HepG2 (cell line): ENCODE measurements around the gene UQCRHL. TPM values are rescaled to one million over a fixed set of nuclear protein-coding genes. Genes with fewer than 3 reads are reported as not detected.

Experiments
- ARNT2 ChIP-seq: sonication (generic); formaldehyde crosslinking; IDR thresholded peaks from 2 replicates; pipeline ENCODE4 v1.8.0; 2022; ENCODE audit warnings: mild to moderate bottlenecking, low read depth, missing genetic modification reagents, moderate library complexity
- CEBPG ChIP-seq: IDR thresholded peaks from 2 replicates; pipeline ENCODE4 v1.6.1; 2016
- CHD2 ChIP-seq: IDR thresholded peaks from 2 replicates; pipeline ENCODE4 v1.6.1; 2011; ENCODE audit warnings: low read depth, low read length, improper control_type of control experiment
- FOSL1 ChIP-seq: sonication (generic); formaldehyde crosslinking; IDR thresholded peaks from 2 replicates; pipeline ENCODE4 v1.9.0; 2021; ENCODE audit warnings: missing genetic modification reagents, borderline replicate concordance
- HOXD1 ChIP-seq: sonication (generic); formaldehyde crosslinking; IDR thresholded peaks from 2 replicates; pipeline ENCODE4 v1.5.0; 2020; ENCODE audit warnings: missing genetic modification reagents
- ISX ChIP-seq: sonication (generic); formaldehyde crosslinking; conservative IDR thresholded peaks from 2 replicates; pipeline ENCODE4 v1.5.0; 2020; ENCODE audit warnings: missing genetic modification reagents
- MTF2 ChIP-seq: sonication (generic); formaldehyde crosslinking; IDR thresholded peaks from 2 replicates; pipeline ENCODE4 v1.5.0; 2020; ENCODE audit warnings: missing genetic modification reagents, borderline replicate concordance
- NCOA5 ChIP-seq: sonication (generic); formaldehyde crosslinking; IDR thresholded peaks from 2 replicates; pipeline ENCODE4 v1.4.0; 2020; ENCODE audit warnings: missing genetic modification reagents
- REL ChIP-seq: sonication (generic); formaldehyde crosslinking; conservative IDR thresholded peaks from 2 replicates; pipeline ENCODE4 v1.8.0; 2022; ENCODE audit warnings: mild to moderate bottlenecking, missing genetic modification reagents, moderate library complexity
- RXRA ChIP-seq: sonication (generic); formaldehyde crosslinking; IDR thresholded peaks from 2 replicates; pipeline ENCODE4 v1.5.1; 2020; ENCODE audit warnings: missing genetic modification reagents
- THAP9 ChIP-seq: sonication (generic); formaldehyde crosslinking; IDR thresholded peaks from 2 replicates; pipeline ENCODE4; 2020; ENCODE audit warnings: missing genetic modification reagents, mild to moderate bottlenecking, borderline replicate concordance
- ZBTB49 ChIP-seq: sonication (generic); formaldehyde crosslinking; IDR thresholded peaks from 2 replicates; pipeline ENCODE4 v1.4.0; 2020; ENCODE audit warnings: missing genetic modification reagents, borderline replicate concordance
- ZMYM2 ChIP-seq: sonication (generic); formaldehyde crosslinking; IDR thresholded peaks from 2 replicates; pipeline ENCODE4 v1.8.0; 2022; ENCODE audit warnings: mild to moderate bottlenecking, missing genetic modification reagents
- ZNF407 ChIP-seq: sonication (generic); formaldehyde crosslinking; IDR thresholded peaks from one replicate; pipeline ENCODE4 v1.5.1; 2020; ENCODE audit warnings: mild to moderate bottlenecking, missing genetic modification reagents; ENCODE audit errors: not compliant biosample characterization
- ZNF44 ChIP-seq: sonication (generic); formaldehyde crosslinking; IDR thresholded peaks from 2 replicates; pipeline ENCODE4 v1.5.1; 2020; ENCODE audit warnings: mild to moderate bottlenecking, missing genetic modification reagents
- ZNF564 ChIP-seq: sonication (generic); formaldehyde crosslinking; IDR thresholded peaks from 2 replicates; pipeline ENCODE4 v1.8.1; 2023; ENCODE audit warnings: mild to moderate bottlenecking, missing genetic modification reagents
- polyA plus RNA-seq, 8 experiments: library from polyadenylated mRNA; depleted of rRNA in 3 of 8; stranded (reverse) in 7 of 8; unstranded in 1 of 8; fragments of >200 nt; fragmentation: Illumina TruSeq in 4 of 8; extraction: Trizol in 4 of 8; gene quantifications; 2 replicates each; pipeline versions ENCODE4 v1.2.1 to v1.2.3, GENCODE V29; 2011 to 2016; ENCODE audit warnings: low read depth in 4 of 8, missing spikeins in 1 of 8, mixed read lengths in 1 of 8; ENCODE audit not compliant: insufficient read depth in 1 of 8
- total RNA-seq, 5 experiments: library from RNA; depleted of rRNA; stranded (reverse); fragments of >200 nt; fragmentation: Illumina TruSeq; extraction: Trizol; gene quantifications; 2 replicates each; pipeline ENCODE4 v1.2.3, GENCODE V29; 2016; ENCODE audit warnings: low read depth in 1 of 5

UQCRHL gene
- total and polyA plus RNA-seq, 2 of the 13 experiments (the other 11 are each of a cell fraction or from before 2014, with no cell fraction given) = 1.8 to 2.3 TPM

GRCh38 chr1:15799928-15800835, 7.3 kb downstream of the UQCRHL start (continued):
- TF ChIP-seq ZNF407 (CRISPR knock-in tag) (no peak), REL (CRISPR knock-in tag) (no peak), FOSL1 (peak; percentile 91), HOXD1 (CRISPR knock-in tag) (no peak; the same call in 1 of the 2 replicates), MTF2 (no peak), ISX (CRISPR knock-in tag) (no peak), CHD2 (no peak), CEBPG (CRISPR knock-in tag) (peak; percentile 39; the same call in 1 of the 2 replicates), THAP9 (CRISPR knock-in tag) (no peak), ARNT2 (CRISPR knock-in tag) (no peak), NCOA5 (CRISPR knock-in tag) (no peak), ZNF564 (CRISPR knock-in tag) (no peak; the same call in 1 of the 2 replicates), ZBTB49 (CRISPR knock-in tag) (no peak), ZMYM2 (peak; percentile 77), ZNF44 (CRISPR knock-in tag) (no peak), RXRA (CRISPR knock-in tag) (peak; percentile 95)
